Measurements from ENCODE around the gene PTPRG. TPM values are rescaled to one million over a fixed set of nuclear protein-coding genes. Genes with fewer than 3 reads are reported as not detected.

Gene PTPRG
- total RNA-seq, 6 experiments from 2014 or later = 11.7 to 27.8 (median 14.7) TPM

DNA sequence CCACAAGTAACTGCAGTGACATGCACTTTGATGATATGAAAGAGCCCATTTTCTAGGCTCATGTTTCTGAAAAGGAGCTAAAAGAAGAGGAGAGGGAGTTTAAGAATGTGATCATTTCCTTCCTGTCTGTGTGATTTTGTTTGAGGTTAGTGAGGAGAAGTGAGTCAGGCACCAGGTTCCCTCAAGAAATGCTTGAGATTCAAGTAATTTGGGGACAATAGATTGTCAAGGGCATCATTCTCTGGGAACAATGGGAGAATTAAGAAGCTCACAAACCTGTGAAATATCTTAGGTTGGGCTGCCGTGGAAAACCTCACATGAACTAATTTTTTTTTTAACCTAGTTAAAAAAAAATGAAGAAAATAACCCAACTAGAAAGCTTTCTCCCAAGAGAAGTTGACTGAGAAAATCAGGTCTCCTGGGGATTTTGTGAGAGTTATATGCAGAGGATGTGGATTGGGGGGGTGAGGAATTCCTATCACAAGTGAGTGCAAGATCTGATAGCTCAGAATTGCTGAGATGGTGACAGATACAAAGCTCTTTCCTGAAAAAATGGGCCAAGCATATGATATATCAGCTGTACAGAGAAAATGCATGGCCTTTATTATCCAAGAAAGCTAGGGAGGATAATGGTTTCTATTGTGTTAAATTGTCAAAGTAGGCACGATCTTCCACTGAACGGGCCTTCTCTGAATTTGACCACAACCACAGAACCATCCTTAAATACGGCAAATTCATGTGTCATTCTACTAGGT lies 608.7 kb downstream of the PTPRG start:
- no peak for TF ChIP-seq POLR2A (IDR thresholded peaks at IDR 0.05)
- TF ChIP-seq CTCF (IDR thresholded peaks at IDR 0.05) = no peak
- no peaks in the 10 kb centered on the region for H3K36me3 ChIP-seq
- H3K9me3 ChIP-seq = no peaks in the 10 kb centered on the region
- intact Hi-C loops (cut with DNase I) = no loop called here
- ATAC-seq (no peak), DNase-seq (no peak)
- no peak overlapping the region for H3K4me3 ChIP-seq
- no peaks in the 10 kb centered on the region for H3K27me3 ChIP-seq
- H3K27ac ChIP-seq = no peak overlapping the region
- WGBS (ENCODE audit: insufficient coverage, low coverage, low lambda C conversion rate, missing lambda C conversion rate) = 77% methylated on average over 4 of the region's 4 CpGs
- no peaks in the 10 kb centered on the region for H3K4me1 ChIP-seq

DNA sequence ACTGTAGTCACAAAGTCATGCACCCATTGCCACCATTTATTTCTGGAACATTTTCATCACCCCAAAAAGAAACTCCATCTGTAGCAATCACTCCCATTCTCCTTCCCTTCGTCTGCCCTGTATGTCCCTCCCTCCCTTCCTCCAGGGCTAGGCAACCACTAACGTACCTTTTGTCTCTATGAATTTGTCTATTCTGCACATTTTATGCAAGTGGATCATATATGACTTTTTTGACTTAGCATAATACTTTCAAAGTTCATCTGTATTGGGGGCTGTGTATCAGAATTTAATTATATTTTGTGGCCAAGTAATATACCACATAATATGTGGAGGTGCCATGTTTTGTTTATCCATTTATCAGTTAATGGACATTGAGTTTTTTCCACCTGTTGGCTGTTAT lies 610.4 kb downstream of the PTPRG start:
- TF ChIP-seq POLR2A (IDR thresholded peaks at IDR 0.05) = no peak
- no peak for TF ChIP-seq CTCF (IDR thresholded peaks at IDR 0.05)
- Histone ChIP-seq H3K4me1 (no peaks in the 10 kb centered on the region), H3K36me3 (no peaks in the 10 kb centered on the region), H3K27me3 (no peaks in the 10 kb centered on the region), H3K9me3 (no peaks in the 10 kb centered on the region), H3K4me3 (no peak overlapping the region), H3K27ac (no peak overlapping the region)
- intact Hi-C loops (cut with DNase I) = no loop called here
- DNase-seq = no peak
- ATAC-seq = no peak
- 100% methylated on average over 2 of the region's 2 CpGs for WGBS (ENCODE audit: insufficient coverage, low coverage, low lambda C conversion rate, missing lambda C conversion rate)

DNA sequence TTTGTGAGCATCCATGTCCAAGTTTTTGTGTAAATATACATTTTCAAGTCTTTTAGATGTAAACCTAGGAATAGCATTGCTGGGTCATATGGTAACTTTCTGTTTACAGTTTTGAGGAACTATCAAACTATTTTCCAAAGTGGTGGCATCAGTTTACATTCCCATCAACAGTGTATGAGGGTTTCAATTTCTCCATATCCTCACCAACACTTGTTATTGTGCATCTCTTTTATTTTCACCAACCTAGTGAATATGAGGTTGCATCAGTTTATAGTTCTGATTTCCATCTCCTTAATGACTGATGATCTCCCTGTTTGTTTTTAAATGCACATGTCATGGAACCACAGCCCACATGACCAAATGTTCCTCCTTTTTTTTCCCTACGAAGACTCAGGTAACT lies 610.8 kb downstream of the PTPRG start:
- Histone ChIP-seq H3K27ac (no peak overlapping the region), H3K4me3 (no peak overlapping the region), H3K27me3 (no peaks in the 10 kb centered on the region), H3K4me1 (no peaks in the 10 kb centered on the region), H3K36me3 (no peaks in the 10 kb centered on the region), H3K9me3 (no peaks in the 10 kb centered on the region)
- intact Hi-C loops (cut with DNase I) = no loop called here
- no peak for TF ChIP-seq POLR2A (IDR thresholded peaks at IDR 0.05)
- TF ChIP-seq CTCF (IDR thresholded peaks at IDR 0.05) = no peak
- WGBS (ENCODE audit: insufficient coverage, low coverage, low lambda C conversion rate, missing lambda C conversion rate) = 95% methylated on average over 1 of the region's 1 CpG
- no peak for DNase-seq
- no peak for ATAC-seq

DNA sequence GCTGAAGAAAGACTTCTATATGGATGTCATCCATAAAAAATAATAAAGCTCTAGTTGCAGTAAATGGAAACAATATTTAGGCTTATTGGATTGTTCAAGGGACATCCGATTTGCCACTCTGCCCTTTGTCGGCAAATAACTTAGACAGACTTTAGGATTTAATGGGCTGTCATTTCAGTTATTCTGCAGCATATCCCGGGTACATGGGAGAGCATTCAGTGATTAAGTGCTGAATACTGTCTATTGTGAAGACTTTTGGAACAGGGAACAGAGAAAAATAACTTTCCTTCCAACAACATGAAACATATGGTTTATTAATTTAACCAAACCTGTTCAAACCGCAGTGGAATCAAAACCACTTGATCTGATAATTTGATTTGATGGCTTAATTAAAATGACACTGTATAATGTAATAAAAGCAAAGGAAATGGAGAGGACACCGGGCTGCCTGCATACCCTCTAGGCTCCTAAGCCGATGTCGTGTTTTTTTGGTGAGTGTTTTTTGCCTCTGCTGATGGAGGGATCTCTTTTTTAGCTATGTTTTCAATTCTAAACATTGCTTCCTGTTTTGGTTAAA lies 612.7 kb downstream of the PTPRG start:
- Histone ChIP-seq H3K36me3 (no peaks in the 10 kb centered on the region), H3K27ac (no peak overlapping the region), H3K9me3 (no peaks in the 10 kb centered on the region), H3K4me1 (no peaks in the 10 kb centered on the region), H3K27me3 (no peaks in the 10 kb centered on the region), H3K4me3 (no peak overlapping the region)
- intact Hi-C loops (cut with DNase I) = no loop called here
- ATAC-seq = no peak
- 70% methylated on average over 7 of the region's 7 CpGs for WGBS (ENCODE audit: insufficient coverage, low coverage, low lambda C conversion rate, missing lambda C conversion rate)
- DNase-seq = no peak
- TF ChIP-seq CTCF (IDR thresholded peaks at IDR 0.05) = no peak
- no peak for TF ChIP-seq POLR2A (IDR thresholded peaks at IDR 0.05)

Measured in right lobe of liver (tissue), 6 donors.